GM19193 (cell line): ENCODE results near the gene XIST.

ENCODE experiments used
- POLR2A ChIP-seq: IDR thresholded peaks from 4 replicates; pipeline ENCODE4 v1.6.1; 2011; ENCODE audit not compliant: insufficient read depth, insufficient read length; ENCODE audit errors: extremely low read depth

The XIST gene

DNA sequence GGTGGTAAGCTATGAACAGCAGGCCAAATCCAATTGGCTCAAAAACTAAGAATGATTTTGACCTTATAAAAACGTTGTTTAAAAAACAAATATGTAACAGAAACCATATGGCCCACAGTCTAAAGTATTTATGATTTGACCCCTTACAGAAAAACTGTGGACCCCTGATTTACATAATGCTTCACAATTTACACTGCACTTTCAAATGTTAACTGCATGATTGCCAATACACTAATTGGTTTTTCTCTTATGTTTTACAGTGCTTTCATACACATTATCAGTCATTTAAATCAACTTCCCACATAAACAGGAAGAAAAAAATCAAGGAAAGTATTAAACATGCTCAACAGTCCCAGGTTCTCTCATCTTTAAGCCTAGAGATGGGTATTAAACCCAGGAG, 26.9 kb downstream of the XIST start:
- no peak for TF ChIP-seq POLR2A

- TF ChIP-seq POLR2A, result no peak
These were observed 29.0 kb downstream of the XIST start for GRCh38 chrX:73823473-73824004.

DNA sequence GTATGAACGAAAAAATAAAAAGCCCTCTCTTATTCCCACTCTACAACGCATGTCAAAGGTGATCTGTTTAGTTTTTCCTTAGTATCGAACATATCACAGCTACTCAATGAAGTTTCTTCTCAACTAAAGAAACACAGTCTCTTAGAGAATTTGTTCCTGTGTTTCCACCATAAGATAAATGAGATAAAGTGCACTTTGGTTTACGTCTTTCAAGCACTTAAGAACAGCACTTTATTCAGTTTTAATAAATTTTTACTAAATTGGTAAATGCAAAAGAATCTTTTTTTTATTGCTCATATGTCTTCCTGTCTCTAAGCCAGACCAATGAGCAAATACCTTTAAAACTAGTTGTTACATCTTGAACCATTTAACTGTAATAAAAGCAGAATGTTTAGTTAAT, 29.7 kb downstream of the XIST start:
- no peak for TF ChIP-seq POLR2A

- TF ChIP-seq POLR2A, result no peak
These were observed 30.5 kb downstream of the XIST start for GRCh38 chrX:73821921-73822559.

GRCh38 chrX:73818200-73819116, 34.1 kb downstream of the XIST start:
- TF ChIP-seq POLR2A, result no peak

GRCh38 chrX:73817393-73818199, 34.9 kb downstream of the XIST start:
- no peak for TF ChIP-seq POLR2A

DNA sequence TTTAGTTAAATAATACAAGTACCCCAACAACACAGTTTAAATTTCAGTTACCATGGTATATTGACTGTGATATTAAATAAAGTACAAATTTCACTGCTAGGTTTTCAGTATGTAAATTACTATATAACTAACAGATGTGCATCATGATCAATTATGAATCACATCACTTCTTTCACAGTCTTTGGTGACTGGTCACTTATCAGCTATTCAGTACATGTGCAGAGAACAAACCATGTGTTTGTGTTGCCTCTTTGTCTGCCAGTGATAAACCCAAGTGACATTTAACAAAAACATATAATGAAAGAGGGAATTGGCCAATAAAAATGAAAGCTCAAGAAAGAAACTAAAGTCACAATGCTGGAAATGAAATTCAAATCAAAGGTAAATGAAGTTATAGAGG, 40.3 kb downstream of the XIST start:
- no peak for TF ChIP-seq POLR2A

DNA sequence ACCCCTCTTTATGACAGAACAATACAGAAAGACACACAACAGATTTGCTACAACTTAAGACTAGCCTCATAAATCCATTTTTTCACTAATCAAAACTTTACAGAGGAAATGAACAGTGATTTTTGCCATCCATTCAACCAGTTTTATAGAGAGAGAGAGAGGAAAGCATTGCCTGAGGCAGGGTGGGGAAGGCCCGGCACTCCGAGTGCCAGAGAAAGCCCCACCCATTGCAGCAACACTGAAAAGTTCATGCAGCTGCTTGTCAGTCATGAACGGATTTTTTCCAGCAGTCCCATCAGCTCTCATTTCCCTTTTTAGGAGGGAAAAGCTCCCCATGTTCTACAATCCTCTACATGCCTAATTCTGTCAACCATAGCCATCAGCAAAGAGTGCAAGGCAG, 52.6 kb downstream of the XIST start:
- TF ChIP-seq POLR2A, result no peak

GRCh38 chrX:73785493-73785892, 67.0 kb downstream of the XIST start:
- TF ChIP-seq POLR2A, result no peak
